GM21576 (cell line): ENCODE measurements around the gene PRDM16.

Source experiments
- ATAC-seq: cut with Tn5 transposase; IDR thresholded peaks from one replicate; pipeline ENCODE4 v1.9.1; 2021; ENCODE audit warnings: mild to moderate bottlenecking, moderate library complexity; ENCODE audit not compliant: unreplicated experiment

Gene PRDM16

DNA sequence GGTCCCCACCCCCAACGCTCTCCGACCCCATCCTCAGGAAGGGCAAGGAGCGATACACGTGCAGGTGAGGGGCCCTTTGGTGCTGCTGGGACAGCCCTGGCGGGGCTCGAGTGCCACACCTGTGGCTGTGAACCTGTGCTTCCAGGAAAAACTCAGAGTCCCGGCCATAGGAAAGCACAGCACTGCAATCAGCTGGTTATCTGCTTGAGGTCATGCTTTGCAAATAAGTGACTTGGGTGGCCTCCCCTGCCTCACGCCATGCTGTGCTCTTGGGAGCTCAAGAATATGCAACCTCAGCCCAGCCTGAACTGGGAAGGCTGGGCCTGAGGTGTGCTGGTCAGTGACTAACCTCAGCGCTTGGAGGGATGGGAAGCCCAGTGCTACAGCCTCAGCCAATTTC, 348.9 kb downstream of the PRDM16 start:
- no peak for ATAC-seq

DNA sequence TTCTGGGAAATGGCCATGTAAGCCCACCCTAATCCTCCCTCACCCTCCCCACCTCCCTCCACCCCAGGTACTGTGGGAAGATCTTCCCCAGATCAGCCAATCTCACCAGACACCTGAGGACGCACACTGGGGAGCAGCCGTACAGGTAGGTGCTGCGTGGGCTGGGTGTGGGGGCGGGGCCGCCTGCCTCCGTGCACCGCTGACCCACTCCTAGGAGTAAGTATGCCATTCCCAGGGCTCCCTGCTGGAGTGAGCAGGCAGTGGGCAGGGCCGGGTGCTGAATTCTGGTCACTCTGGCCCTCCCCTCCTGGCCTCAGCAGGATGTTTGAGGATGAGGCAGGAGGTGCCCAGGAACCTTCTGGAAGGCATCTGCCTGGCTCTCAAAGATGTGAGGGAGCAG, 349.6 kb downstream of the PRDM16 start:
- ATAC-seq, result no peak

GRCh38 chr1:3419415-3420204, 350.6 kb downstream of the PRDM16 start:
- no peak for ATAC-seq

DNA sequence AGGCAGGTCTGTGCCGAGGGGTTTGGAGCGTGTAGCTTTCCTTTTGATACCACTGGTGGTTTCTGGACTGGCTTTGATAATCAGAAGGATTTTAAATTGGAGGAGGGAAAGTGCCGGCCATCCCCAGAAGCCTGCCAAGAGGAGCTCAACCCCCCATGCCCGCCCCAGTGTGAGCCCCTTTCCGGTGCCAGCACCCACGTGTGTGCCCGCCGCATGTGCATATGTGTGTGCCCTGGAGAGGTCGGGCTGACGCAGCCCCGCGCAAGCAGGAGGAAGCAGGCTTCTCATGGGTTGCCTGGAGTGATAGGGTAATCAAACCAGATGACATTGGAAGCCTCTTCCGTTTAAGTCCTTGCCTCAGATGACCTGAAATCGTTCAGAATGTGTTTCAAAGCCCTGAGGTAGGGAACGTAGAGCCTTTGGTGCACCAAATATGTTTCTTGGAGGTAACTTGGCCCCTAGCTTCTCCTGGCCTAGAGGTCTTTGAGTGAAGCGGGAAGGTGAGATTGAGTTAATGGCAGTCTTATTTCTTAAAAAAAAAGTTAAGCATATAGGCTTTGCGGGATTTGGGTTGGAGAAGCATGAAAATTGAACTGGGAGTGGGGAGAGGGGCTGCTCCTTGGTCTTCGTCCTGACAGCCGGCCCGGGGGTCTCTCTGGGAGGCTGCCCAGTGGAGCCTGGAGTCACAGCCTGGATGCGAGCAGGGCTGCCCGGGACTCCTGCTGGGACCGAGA, 351.4 kb downstream of the PRDM16 start:
- ATAC-seq, result no peak

DNA sequence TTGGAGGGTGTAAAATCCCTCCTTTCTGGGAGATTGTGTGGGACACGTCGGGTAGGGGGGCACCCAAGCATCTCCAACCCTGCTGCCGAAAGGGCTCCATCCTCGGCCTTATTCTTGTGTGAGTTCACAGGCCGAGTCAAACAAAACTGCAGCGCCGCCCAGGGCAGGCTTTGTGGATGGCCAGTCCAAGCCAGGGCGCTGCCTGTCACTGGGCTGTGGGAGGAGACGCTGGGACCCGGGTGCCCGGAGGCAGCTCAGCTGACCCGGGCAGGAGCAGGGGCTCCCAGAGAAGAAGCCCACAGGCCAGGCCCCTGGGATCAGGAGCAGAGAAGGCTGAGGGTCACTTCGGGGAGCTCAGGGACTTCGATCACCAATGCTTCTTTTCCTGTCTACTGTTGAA, 353.6 kb downstream of the PRDM16 start:
- ATAC-seq, result no peak

DNA sequence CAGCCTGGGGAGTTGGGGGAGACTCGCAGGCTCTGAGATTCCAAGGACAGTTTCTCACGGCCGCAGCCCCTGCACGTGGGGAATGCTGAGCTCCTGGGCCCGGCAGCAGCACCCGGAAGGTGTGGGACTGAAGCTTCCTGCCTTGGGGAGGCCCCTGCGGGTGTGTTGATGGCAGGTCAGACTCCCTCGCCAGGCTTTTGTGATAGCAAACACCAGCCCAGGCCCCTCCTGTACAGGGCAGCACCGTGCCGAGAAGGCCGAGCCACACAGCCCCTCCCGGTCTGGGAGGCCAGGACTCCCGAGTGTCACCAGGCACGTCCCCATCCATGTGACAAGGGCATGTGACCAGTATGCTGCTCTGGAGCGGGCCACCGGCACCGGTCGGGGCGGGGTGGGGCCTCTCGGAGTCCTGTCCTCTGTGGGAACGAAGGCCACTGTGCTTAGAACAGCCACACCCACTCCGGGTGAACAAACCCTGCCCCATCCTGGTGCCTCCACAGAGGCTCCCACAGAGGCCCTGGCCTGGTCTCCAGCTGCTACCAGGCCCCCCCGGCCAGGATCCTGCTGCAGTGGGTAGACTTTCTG, 354.3 kb downstream of the PRDM16 start:
- no peak for ATAC-seq

DNA sequence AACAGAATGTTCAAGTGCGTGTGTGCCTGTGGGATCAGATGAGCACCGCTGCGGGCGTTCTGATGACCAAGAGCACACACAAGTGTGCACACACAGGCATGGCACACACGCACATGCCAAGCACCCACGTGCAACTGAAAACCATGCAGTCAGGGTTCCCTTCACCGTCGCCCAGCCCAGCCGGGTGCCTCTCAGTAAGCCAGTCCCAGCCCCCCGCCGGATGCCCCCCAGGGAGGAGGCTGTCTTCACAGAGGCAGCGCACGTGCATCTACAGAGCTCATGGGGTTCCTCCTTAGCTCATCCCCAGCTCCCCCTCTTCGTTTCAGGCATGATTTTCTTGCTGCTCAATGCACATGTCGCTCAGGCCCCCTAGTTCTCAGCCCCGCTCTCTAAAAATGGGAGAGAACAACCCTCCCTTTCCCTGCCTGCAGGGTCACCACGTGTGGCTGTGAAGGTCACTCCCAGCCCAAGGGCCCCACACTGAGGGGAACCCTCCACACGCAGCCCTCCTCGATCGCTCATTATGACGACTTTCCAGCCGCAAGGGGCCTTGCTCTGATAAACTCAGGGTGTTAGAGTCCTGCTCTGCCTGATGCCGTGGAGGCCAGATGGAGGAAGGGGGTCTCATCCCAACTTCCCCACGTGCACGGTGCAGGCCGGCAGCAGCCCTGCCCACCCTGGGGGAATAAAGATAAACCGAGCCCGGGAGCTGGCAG, 355.1 kb downstream of the PRDM16 start:
- ATAC-seq, result no peak

- ATAC-seq, result no peak
Observed at GRCh38 chr1:3425486-3426215, 356.6 kb downstream of the PRDM16 start.

GRCh38 chr1:3426956-3427535, 358.0 kb downstream of the PRDM16 start:
- no peak for ATAC-seq

- no peak for ATAC-seq
Observed at GRCh38 chr1:3427711-3428704, 359.0 kb downstream of the PRDM16 start.

- ATAC-seq, result no peak
Observed at GRCh38 chr1:3428899-3429298, 359.9 kb downstream of the PRDM16 start.

DNA sequence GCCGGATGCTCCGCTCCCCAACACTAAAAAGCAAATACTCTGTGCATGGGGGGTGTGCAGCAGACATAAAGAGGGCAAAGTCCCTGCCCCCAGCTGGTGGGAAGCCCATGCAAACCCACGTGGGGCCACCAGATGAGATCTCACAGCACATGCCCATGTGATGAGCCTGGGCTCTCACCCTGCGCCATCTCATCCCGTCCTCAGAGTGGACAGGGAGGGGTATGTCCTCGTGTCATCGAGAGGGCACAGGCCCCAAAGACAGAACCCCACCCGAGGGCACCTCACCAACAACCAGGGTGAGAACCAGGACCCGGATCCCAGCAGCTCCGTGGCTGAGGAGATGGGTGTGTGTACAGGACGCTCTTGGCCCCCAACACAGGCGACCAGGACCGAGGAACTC, 360.3 kb downstream of the PRDM16 start:
- ATAC-seq, result no peak

- ATAC-seq, result no peak
Observed at GRCh38 chr1:3429766-3430165, 360.8 kb downstream of the PRDM16 start.

GRCh38 chr1:3430406-3430805, 361.4 kb downstream of the PRDM16 start:
- ATAC-seq, result no peak

- no peak for ATAC-seq
Observed at GRCh38 chr1:3430820-3431219, 361.8 kb downstream of the PRDM16 start.

GRCh38 chr1:3431266-3431665, 362.3 kb downstream of the PRDM16 start:
- ATAC-seq, result no peak

GRCh38 chr1:3431686-3432085, 362.7 kb downstream of the PRDM16 start:
- no peak for ATAC-seq

DNA sequence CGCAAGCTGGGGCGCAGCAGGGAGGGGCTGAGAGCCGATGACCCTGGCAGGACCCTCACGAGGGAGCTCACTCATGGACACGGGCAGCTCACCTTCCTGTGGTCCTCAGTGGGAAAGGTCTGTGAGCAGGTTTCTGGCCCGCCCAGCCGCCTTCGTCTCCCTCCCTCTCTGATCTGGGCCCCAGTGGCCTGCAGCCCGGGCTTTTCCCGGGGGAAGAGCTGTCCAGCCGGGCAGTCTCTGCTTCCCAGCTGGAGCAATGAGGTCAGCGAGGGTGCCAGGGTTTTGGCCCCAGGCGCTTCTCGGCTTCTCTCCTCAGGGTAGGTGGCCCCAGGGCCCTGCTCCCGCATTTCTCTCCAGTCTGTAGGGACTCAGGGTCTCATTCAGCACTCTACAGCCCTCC, 363.3 kb downstream of the PRDM16 start:
- ATAC-seq, result no peak

- no peak for ATAC-seq
Observed at GRCh38 chr1:3433076-3433475, 364.1 kb downstream of the PRDM16 start.
